SKM-1 treated with dmso at 0.1 percent for 144 hours (cell line): ENCODE data around the gene AATK.

ENCODE experiments used
- DNase-seq: peaks from one replicate; lab custom pipeline; 2025; ENCODE audit not compliant: unreplicated experiment; lab: John Stamatoyannopoulos, UW

Gene AATK

DNA sequence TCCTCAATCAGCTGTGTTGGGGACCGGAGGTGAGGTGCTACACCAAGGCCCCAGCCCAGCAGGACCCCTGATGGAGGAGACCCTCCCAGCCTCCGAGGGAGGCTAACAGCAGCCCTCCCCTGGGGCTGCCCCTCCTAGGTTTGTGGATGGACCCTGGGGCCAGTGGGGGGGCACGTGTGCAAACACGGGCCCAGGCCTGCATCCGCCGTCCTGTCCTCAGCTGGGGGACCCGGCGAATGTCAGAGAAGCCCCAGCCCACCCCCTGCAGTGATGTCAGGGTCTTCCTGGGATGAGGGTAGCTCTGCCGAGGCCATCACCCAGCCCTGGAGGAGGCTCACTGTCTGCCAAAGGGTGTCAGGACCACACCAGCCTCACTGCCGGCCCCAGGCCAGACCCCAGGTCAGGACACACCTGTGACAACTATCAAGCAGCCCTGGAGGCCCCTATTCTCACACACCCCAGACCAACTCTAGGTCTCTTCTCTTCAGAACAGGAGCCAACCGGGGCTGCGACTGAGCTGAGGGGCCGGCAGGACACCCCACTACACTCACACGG lies 30.0 kb upstream of the AATK start:
- no peak for DNase-seq

DNA sequence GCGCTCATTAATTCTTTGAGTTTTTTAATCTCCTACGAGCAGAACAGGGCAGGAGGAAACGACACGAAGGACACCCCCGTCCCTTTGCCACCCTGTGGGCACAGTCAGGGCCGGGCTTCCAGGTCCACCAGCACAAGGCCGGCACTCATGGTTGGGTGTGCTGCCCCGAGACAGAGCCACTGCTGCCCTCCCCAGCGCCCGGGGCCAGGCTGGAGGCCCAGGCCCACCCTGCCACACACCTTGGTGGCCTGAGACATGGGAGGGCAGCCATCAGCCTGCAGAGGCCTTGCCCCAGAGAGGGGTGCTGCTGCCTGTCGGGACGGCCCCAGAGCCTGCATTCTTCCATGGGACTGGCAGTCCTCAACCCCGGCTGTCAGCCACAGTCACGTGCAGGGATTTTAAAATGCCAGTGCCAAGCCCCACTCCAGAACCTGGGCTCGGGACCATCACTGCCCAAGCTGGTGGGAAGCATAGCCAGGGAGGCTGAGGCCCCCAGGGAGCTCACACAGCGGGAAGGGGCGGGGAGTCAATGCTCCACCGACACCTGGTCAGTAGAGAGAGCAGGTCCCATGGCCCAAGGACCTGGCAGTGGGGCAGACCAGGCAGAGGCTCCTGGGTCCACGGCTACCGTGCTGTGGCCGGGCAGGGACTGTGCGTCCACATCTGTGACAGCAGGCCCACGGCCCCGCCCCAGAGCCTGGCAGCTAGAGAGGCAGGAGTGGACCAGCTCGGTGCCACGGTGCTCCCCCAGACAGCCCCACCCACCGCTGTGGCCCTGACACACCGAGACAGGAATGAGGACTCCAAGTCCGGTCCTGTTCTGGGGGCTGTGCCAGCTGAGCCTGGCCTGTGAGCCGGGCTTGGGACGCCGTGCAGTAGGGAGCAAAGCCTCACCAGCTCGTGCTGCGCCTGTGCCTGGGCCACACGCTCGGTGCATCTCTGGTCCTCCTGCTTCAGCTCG lies 29.2 kb upstream of the AATK start:
- DNase-seq, result no peak

DNA sequence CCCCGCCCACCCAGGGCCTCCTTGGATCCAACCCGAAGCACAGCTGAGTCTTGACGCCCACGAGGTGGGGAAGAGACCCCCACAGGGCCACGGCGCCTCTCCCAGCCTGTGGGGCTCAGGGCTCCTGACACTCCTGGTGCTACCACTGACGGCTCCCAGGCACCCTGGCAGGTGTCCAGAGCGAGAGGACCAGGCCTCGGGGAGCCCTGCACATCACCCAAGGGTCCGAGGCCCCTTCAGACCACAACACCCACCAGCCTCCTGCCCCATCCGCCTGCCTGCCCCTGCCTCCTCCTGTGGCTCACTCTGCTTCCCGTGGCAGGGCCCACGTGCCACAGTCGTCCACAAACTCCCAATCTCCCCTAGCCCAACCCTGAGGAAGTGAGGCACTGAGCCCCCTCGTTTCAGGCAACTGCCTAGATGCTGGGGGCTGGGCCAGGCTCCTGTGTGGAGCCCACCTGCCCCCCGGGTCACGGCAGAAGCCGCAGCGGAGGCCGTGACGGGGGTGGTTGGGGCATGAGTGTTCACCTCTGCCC lies 28.3 kb upstream of the AATK start:
- DNase-seq, result no peak

GRCh38 chr17:81193470-81194224 lies 27.6 kb upstream of the AATK start:
- DNase-seq, result no peak

GRCh38 chr17:81193051-81193410 lies 27.0 kb upstream of the AATK start:
- no peak for DNase-seq

GRCh38 chr17:81192386-81193050 lies 26.5 kb upstream of the AATK start:
- DNase-seq, result no peak

DNA sequence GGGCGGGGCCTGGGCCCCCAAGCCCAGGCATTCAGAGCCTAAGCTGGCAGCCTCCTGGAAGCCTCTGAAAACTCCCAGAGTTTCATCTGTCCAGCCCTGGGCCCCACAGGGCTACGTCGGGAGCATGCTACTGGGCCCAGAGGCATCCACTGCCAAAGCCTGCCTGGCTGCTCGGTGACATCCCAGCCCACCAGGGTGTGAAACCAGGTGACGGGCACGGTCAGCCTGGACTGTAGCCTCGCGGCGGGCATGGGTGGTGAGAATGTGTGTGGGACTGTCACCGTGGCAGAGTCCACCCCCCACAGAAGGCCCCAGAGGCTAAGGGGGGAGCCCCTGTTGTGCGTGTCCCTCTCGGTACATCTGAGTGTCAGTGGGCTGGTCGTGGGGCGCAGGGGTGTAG lies 25.6 kb upstream of the AATK start:
- DNase-seq, result no peak

DNA sequence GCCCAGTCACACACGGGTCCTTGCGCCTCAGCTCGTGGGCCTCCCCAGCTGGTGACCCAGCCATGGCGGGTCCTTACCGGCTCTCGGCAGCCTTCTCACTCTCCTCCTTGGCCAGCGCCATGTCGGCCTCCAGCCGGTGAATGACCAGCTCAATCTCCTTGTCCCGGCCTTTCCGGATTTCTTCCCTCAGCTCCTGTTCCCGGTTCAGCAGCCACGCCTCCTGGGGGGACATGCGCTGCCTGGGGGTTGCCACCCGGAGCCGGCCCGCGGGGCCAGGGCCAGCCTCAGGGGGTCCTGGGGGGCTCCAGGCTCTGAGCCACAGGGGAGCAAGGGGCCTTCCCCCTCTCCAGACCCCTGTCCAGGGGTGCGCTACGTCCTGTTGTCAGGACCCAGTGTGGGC lies 25.1 kb upstream of the AATK start:
- DNase-seq, result no peak

DNA sequence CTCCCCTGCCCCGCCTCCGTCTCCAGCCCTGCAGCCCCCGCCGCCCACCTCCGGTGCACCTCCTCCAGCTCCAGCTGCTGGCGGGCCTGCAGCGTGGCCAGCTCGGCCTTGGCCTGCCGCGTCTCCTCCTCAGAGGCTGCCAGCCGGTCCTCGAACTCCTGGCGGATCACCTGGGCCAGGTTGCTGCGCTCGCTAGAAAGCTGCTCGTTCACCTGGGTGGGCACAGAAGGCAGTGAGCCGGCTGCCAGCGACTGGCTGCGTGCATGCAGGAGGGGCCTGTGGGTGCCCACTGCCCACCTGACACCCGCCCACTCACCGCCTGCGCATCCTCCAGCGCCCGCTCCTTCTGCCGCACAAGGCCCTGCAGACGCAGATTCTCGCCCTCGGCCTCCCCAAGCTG lies 24.6 kb upstream of the AATK start:
- no peak for DNase-seq

DNA sequence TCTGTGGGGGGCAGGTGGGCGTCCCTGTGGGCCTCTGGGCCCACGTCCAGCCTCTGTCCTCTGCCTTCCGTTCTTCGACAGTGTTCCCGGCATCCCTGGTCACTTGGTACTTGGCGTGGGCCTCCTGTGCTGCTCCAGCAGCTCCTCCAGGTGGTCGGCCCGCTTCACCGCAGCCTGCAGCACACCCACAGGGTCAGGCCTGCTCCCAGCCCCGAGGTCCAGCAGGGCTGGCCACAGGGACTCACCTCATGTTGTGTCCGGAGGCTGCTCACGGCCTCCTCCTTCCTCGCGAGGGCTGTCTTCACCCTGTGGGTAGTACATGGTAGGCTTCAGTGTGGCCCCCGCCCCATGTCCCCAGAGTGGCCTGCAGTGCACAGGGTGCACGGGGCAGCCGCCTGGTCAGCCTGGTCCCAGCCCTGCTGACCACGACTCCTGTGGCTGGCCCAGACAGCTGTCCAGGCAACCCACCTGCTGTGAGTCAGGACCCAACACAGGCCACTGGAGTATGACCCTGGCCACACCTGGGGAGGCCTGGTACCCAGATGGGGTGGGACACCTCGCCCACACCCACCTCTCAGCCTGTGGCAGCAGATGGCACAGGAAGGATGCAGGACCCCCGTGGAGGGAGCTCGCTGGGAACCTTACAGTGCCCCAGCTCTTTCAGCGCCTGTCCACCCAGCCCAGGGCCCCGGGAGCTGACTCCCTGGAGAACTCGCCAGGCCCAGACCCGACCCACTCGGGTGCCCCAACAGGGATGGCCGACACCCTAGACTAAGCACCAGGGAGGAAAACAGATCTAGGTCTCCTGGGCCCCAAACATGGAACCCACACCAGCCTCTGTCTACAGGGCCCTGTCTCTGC lies 23.9 kb upstream of the AATK start:
- no peak for DNase-seq

- no peak for DNase-seq
These were observed 23.0 kb upstream of the AATK start for GRCh38 chr17:81189016-81189415.

DNA sequence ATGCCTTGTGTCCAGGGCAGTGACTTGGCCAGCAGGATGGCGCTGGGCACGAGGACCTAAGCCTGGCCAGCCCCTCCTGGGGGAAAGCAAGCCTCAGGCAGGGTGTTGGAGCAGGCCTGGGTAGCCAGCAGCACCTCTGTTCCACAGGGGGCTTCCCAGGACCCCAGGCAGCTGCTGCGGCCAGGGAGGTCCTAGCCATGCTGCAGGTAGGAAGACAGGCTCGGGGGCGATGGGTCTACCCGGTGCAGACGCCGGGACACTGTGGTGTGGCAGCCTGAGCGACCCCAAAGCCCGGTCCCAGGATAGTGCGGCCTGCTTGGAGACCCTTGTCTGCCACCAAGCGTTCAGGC lies 22.4 kb upstream of the AATK start:
- DNase-seq, result no peak

DNA sequence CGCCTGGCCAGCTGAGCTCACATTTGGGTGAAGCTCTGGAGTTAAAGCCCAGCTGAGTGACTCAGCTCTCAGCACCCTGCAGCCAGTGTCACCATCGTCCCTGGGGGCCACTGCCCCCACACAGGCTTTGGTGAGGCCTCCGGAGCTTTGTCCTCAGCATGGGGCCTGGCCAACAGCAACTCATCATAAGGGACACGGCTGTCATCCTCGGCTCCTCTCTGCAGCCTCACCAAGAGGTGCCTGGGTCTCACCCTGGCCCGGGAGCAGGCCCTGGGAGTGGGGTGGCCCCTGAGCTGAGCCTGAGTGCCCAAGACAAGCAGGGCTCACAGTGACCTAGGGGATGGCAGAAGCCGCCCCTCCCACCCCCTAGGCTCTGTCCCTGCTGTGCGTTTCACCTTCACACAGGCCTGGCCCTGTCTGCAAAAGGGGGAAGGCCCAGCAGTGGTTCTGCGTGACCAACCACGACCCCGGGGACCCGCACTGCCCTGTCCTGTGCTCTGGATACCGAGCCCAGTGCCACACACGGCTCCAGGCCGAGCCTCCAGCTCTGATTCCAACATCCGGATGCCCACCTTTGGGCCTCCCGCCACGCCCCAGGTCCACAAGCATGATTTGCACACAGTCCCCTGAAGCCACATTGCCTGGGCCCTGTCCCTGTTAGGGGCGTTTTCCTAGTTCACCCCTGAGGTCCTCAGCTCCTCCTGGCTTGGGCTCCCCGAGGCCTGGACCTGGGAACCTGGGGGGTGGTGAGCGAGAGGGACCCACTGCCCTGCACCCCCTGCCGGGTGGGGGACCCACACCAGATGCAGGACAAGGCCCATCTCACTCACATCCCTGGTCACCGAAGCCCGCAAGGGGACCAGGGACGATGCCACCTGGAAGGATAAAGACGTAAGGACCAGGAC lies 21.8 kb upstream of the AATK start:
- no peak for DNase-seq

- no peak for DNase-seq
These were observed 21.1 kb upstream of the AATK start for GRCh38 chr17:81187120-81187519.

DNA sequence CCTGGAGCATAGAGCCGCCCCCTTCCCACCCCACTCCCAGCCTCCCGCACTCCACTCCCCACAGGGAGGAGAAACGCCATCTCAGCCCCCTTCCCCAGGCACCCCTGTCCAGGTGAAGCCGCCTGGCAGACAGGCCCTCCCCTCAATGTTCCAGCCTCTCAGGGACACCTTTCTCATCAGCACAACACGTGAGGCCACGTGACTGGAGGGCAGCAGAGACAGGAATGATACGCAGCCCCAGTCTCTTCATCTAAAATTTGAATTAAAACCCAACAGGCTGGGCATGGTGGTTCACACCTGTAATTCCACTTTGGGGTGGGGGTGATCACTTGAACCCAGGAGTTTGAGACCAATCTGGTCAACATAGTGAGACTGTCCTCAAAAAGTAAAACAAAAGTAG lies 20.2 kb upstream of the AATK start:
- DNase-seq, result no peak

DNA sequence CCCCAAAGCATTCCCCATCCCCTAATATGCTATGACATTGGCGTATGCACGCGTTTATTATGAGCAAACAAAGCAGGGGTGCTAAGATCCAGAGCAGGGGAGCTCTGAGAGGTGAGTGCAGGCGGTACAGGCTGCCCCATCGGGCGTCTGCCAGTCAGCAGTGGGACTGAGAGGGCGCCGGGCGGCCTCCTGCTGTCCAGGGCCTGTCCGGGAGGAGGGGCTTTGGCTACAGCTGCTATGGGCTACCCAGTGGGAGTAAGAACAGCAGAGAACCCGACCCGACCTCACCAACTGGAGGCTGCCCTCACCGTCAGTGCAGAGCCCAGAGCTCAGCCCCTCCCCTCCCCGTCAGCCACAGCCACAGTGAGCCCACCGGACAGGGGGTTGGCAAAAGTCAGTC lies 18.5 kb upstream of the AATK start:
- DNase-seq, result no peak

DNA sequence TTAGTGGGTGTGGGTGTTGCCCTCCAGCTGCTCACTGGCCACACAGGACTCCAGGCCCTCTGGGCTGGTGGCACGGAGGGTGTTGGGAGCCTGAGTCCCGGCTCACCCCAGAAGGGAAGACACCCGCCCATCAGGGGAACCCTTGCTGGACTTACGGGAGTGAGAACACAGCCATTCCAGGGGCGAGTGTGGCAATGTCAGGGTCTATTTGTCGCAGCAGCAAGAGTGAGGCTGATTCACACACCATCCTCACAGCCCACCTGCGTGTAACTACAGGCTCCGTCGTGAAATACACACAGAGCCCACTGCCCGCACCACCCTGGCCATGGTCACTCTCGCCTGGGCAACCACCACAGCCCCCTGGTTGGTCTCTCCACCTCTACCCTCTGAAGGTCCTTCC lies 17.8 kb upstream of the AATK start:
- no peak for DNase-seq

DNA sequence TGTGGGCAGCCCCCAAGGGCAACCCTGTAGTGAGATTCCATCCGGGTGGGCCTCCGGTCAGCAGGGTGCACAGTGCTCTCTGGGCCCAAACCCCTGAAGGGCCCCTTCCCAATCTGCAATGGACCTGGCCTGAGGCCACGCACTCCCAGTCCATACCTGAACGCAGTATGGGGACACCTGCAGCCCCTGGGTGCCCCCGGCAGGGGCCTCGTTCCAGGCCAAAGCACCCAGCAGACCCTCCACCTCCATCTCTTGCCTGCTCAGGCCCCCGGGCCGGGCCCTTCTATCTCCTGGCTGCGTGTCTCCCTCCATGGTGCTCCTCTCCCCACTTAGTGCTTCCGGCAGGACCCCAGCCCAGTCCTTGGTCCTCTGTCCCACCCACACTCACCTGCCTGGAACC lies 17.3 kb upstream of the AATK start:
- DNase-seq, result no peak

DNA sequence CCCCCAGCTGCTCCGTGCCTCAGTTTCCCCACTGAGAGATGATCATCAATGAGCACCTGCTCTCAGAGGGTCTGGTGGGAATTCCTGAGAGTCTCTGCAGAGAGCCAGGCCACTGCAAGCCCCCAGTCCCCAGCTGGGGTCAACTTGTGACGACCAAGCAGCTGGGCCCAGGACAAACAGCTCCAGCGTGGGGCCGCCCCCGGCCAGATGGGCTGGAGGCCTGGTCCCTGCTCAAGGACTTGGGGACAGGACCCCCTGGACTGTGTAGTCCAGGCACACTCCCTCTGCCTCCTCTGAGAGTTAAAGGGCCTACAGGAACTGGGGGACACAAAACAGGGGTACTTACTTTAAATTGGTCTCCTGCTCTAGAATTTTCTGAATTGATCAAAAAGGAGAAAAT lies 16.6 kb upstream of the AATK start:
- no peak for DNase-seq

GRCh38 chr17:81181811-81182185 lies 15.8 kb upstream of the AATK start:
- no peak for DNase-seq
